ENCODE measurements around the gene YOD1.

The YOD1 gene

DNA sequence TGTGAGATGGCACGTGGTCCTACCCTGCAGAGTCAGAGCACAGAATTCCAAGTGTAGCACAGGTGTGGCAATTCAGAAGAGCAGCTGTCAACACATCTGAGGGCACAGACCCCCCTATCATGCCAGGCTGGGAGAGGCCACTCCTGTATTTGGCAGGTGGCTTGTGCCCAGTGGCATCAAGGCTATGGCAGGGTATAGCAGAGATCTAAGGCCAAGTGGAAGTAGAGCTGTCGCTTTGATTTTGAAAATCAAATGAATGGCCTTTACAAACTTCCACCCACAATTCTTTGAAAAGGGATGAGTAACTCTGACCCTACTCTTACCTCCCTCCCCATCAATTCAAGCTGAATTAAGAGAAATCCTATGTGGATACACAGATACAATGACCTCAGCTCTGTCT, 31.8 kb downstream of the YOD1 start:
- DNase-seq (ENCODE audit: low read depth in 2 of 2): no peak
- TF ChIP-seq, protein P1, sequence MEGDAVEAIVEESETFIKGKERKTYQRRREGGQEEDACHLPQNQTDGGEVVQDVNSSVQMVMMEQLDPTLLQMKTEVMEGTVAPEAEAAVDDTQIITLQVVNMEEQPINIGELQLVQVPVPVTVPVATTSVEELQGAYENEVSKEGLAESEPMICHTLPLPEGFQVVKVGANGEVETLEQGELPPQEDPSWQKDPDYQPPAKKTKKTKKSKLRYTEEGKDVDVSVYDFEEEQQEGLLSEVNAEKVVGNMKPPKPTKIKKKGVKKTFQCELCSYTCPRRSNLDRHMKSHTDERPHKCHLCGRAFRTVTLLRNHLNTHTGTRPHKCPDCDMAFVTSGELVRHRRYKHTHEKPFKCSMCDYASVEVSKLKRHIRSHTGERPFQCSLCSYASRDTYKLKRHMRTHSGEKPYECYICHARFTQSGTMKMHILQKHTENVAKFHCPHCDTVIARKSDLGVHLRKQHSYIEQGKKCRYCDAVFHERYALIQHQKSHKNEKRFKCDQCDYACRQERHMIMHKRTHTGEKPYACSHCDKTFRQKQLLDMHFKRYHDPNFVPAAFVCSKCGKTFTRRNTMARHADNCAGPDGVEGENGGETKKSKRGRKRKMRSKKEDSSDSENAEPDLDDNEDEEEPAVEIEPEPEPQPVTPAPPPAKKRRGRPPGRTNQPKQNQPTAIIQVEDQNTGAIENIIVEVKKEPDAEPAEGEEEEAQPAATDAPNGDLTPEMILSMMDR (IDR thresholded peaks at IDR 0.05; ENCODE audit: low read depth, low read length): no peak
- H3K4me3 ChIP-seq (replicated peaks in 1 of 2; ENCODE audit: low read depth in 2 of 2, low read length in 2 of 2): no peak overlapping the region

DNA sequence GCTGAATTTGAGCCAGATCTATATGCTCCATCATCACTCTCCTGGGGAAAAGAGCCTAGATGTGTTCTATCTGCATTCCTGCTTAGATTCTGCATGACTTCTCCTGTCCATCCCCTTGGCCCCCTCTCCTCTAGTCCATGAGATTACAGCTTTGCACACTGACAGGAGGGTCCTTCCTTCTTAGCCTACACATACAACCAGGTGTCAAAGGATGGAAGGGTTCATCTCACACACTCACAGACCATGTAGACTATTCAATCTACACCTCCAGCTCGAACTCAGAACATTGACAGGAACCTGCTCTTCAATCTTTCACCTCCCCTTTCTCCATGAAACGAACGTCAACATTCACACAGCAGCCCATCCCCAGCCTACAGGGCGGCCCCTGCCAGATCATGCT, 32.3 kb downstream of the YOD1 start:
- TF ChIP-seq, protein P1 (IDR thresholded peaks at IDR 0.05; ENCODE audit: low read depth, low read length): no peak
- H3K4me3 ChIP-seq (replicated peaks in 1 of 2; ENCODE audit: low read depth in 2 of 2, low read length in 2 of 2): no peak overlapping the region
- no peak for DNase-seq (ENCODE audit: low read depth in 2 of 2)

DNA sequence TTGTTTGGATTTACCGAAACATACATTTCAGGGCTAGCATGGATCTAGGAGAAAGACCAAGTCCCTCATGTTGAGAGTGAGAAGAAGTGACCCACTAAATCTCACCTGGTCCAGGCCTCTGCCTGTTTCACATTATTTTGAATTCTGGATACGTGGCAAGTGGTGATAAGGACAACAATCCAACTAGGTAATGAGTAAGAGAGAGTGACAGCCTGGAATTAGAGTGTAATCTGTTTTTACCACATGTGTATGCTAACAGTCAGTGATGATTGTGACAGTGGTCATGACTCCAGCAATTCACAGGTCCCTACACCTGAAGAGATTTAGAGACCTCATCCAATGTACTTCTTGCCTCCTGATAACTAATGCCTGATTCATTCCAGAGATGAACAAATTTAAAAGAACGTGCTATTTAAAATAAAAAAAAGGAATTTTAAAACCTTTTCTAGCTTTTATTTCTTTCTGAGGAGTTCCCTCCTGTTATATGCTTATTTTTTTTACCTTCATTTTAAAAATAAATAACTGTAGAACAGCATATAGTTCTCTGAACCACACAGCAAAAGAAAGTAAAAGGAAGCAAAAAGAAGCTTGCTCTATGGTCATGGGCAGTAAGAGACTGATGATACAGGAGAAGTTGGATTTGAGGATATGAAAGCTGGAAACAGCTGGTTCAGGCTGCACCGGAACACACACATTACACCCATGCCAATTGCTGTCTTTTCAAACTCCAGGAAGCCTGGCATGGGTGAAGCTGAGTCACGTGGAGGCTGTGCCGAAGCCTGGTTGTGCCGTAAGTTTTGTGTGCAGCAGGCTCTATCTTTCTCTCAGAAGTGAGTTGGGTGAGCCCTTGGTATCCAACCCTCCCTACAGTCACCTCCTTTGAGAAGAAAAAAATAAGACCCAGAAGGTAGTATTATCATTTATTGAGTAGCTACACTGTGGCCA, 33.1 kb downstream of the YOD1 start:
- H3K4me3 ChIP-seq (replicated peaks in 1 of 2; ENCODE audit: low read depth in 2 of 2, low read length in 2 of 2): no peak overlapping the region
- TF ChIP-seq, protein P1 (IDR thresholded peaks at IDR 0.05; ENCODE audit: low read depth, low read length): no peak
- DNase-seq (ENCODE audit: low read depth in 2 of 2): peak in 1 of 2 donors; percentile 43

DNA sequence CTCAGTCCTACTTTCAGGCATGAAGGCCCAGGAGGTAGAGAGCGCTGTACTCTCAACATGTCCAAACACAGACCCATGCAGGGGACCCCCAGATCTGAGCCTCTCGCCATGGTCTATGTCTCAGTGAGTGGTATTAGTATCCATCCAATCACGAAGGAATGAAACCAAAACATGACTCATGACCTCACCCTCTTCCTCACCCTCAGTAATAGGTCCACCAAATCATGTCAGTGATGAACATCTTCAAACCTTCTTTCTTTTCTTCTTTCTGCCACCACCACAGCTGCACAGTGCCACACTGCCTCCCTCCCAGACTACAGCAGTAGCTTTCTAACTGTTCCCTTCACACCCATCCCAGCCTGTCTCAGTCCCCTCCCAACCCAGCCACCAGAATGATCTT, 35.2 kb downstream of the YOD1 start:
- TF ChIP-seq, protein P1 (IDR thresholded peaks at IDR 0.05; ENCODE audit: low read depth, low read length): no peak
- no peak overlapping the region for H3K4me3 ChIP-seq (replicated peaks in 1 of 2; ENCODE audit: low read depth in 2 of 2, low read length in 2 of 2)
- DNase-seq (ENCODE audit: low read depth in 2 of 2): no peak

DNA sequence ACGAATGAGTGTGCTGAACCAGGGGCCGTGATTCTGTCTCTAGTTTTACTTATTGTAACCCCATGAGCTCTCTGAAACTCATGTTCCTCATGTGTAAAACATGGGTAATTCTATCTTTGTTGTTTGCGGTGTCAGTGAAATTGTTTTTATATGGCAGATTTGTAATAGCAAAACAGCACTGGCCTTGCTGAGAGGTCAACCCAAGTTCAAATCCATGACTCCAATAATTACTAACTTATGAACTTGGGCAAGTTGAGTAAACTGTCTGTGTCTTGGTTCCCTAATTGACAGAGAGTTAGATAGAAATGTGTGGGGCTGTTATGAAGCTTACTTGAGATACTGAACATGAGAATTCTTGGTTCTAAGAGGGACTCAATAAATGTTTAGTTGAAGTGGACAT, 36.3 kb downstream of the YOD1 start:
- no peak overlapping the region for H3K4me3 ChIP-seq (replicated peaks in 1 of 2; ENCODE audit: low read depth in 2 of 2, low read length in 2 of 2)
- TF ChIP-seq, protein P1 (IDR thresholded peaks at IDR 0.05; ENCODE audit: low read depth, low read length): no peak
- DNase-seq (ENCODE audit: low read depth in 2 of 2): no peak

DNA sequence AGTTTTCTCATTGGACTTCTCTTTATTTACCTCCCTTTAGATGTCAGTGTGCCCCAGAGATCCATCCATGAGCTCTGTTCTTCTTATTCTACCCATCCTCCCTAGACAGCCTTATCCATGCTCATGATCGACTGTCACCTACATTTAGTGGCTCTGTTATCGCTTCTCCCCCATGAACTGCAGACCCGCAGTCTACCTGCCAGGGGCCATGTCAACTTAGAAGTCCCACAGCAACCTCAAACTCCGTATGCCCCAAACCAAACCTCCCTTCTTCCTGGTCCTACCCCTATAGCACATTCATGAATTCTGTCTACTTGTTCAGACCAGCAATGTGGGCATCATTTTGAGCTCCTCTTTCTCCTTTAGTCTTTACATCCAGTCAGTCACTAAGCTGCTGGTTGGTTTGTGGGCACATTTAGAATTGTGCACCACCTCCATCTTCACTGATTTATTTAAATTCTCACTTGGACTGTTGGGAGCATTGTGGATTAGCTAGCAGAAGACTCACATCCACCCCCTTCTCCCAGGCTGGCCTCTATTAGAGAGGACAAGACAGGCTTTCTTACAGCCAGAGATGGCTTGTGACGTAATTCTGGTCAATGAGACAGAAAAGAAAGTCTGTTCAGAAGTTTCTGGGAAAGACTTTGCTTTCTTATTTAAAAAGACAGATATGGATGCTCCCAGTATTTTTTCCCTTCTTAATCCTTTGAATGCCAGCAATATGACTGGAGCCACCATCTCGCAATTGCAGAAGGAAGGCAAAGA, 37.5 kb downstream of the YOD1 start:
- TF ChIP-seq, protein P1 (IDR thresholded peaks at IDR 0.05; ENCODE audit: low read depth, low read length): no peak
- H3K4me3 ChIP-seq (replicated peaks in 1 of 2; ENCODE audit: low read depth in 2 of 2, low read length in 2 of 2): no peak overlapping the region
- no peak for DNase-seq (ENCODE audit: low read depth in 2 of 2)
